ENCODE measurements around the gene OR8B4.
"Not testable (repeated sequence)": the region's sequence is repeated elsewhere in the genome, so short reads cannot be mapped to it uniquely, and the experiment has no call there.

DNA sequence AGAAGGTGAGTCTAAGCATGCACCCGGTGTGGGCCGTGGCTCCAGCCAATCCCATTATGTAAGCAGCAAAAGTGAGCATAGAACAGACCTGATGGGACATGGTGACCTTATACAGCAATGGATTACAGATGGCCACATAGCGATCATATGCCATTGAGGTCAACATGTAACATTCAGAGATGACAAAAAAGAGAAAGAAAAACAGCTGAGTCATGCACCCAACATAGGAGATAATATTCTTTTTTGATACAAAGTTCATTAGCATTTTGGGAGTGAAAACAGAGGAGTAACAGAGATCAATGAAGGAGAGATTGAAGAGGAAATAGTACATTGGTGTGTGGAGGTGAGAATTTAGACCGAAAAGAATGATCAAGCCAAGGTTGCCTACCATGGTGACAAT is 27.8 kb downstream of the OR8B4 start:
- TF ChIP-seq POLR2A (IDR thresholded peaks at IDR 0.05; ENCODE audit: borderline replicate concordance, extremely low read depth, insufficient read depth, insufficient read length); CEBPB (IDR thresholded peaks at IDR 0.05; ENCODE audit: low read depth); CBX3 (IDR thresholded peaks at IDR 0.05; ENCODE audit: low read depth); EZH2 (IDR thresholded peaks at IDR 0.05); SIN3A (IDR thresholded peaks at IDR 0.05; ENCODE audit: low read depth); JUND (IDR thresholded peaks at IDR 0.05); EZH2phosphoT487 (IDR thresholded peaks at IDR 0.05; ENCODE audit: borderline replicate concordance): not testable (repeated sequence)
- TF ChIP-seq, protein P1, sequence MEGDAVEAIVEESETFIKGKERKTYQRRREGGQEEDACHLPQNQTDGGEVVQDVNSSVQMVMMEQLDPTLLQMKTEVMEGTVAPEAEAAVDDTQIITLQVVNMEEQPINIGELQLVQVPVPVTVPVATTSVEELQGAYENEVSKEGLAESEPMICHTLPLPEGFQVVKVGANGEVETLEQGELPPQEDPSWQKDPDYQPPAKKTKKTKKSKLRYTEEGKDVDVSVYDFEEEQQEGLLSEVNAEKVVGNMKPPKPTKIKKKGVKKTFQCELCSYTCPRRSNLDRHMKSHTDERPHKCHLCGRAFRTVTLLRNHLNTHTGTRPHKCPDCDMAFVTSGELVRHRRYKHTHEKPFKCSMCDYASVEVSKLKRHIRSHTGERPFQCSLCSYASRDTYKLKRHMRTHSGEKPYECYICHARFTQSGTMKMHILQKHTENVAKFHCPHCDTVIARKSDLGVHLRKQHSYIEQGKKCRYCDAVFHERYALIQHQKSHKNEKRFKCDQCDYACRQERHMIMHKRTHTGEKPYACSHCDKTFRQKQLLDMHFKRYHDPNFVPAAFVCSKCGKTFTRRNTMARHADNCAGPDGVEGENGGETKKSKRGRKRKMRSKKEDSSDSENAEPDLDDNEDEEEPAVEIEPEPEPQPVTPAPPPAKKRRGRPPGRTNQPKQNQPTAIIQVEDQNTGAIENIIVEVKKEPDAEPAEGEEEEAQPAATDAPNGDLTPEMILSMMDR (IDR thresholded peaks at IDR 0.05 in 2 of 3, conservative IDR thresholded peaks at IDR 0.05 in 1 of 3; ENCODE audit: borderline replicate concordance in 1 of 3, insufficient read depth in 1 of 3, low read depth in 2 of 3, low read length in 2 of 3), result not testable (repeated sequence)

All from HCT116 (cell line).